Measurements from ENCODE around the gene PLAAT3. TPM values are rescaled to one million over a fixed set of nuclear protein-coding genes. Genes with fewer than 3 reads are reported as not detected.
"Not testable (repeated sequence)": the region's sequence is repeated elsewhere in the genome, so short reads cannot be mapped to it uniquely, and the experiment has no call there.

The PLAAT3 gene
- polyA plus RNA-seq, 1 of the 3 experiments (the other 2 are of a cell fraction) = 44.0 TPM

DNA sequence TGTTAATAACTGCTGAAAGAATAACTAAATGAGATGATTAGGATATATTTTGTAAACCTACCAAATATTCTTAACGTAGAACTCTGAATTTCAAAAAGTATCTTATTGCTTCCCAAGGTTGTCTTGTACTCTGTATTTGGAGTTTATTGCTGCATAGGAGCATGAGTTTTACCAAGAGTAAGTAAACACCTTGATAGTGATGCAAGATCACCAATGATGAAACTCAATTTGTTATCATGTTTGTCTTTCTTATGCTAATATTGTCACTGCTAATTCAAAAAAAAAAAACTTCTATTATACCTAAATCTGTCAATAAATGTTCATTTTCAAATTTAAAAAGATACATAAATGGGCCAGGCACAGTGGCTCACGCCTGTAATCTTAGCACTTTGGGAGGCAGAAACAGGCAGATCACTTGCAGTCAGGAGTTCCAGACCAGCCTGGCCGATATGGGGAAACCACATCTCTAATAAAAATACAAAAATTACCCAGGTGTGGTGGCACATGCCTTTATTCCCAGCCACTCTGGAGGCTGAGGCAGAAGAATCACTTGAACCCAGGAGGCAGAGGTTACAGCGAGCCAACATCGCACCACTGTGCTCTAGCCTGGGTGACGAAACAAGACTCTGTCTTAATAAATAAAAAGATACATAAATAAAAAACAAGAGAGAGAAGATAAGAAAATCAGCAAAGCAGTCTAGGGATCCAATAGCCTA, 27.6 kb downstream of the PLAAT3 start:
- WGBS (ENCODE audit: low lambda C conversion rate) = 95% methylated on average over 6 of the region's 6 CpGs
- Histone ChIP-seq H3K9me3 (no peaks in the 10 kb centered on the region), H3K36me3 (replicated peaks in 1 of 2; ENCODE audit: control insufficient read depth in 1 of 2, insufficient read depth in 2 of 2, low read length in 1 of 2) (peaks cover 7 to 11% of the 10 kb centered on the region in 2 experiments), H3K4me2 (no peak overlapping the region), H3K27ac (ENCODE audit: low read depth in 2 of 2, low read length in 1 of 2) (no peak overlapping the region), H3F3A (replicated peaks; ENCODE audit: insufficient read depth) (no peaks in the 10 kb centered on the region), H3K4me1 (ENCODE audit: control insufficient read depth in 1 of 2, insufficient read depth in 2 of 2, low read depth in 1 of 2, low read length in 1 of 2) (no peaks in the 10 kb centered on the region), H3K79me2 (ENCODE audit: insufficient read depth) (no peaks in the 10 kb centered on the region), H3K27me3 (ENCODE audit: insufficient read depth) (no peaks in the 10 kb centered on the region), H4K20me1 (ENCODE audit: insufficient read depth) (no peaks in the 10 kb centered on the region), H3K4me3 (ENCODE audit: low read depth in 2 of 2, low read length in 1 of 2) (no peak overlapping the region), H3K9me2 (no peaks in the 10 kb centered on the region), H2AFZ (ENCODE audit: low read depth) (no peak overlapping the region), H3K9ac (no peak overlapping the region)
- POLR2A ChIA-PET = no interaction called here
- CTCF ChIA-PET = interaction anchor here (0.6 kb wide), 1 partner anchor 1219 kb away, joined by 3 read pairs; no protein-coding TSS in a partner anchor
- TF ChIP-seq JUND (IDR thresholded peaks at IDR 0.05) (no peak), NRF1 (IDR thresholded peaks at IDR 0.05; ENCODE audit: low read depth, low read length) (no peak), YY1 (IDR thresholded peaks at IDR 0.05; ENCODE audit: low read depth) (no peak), MEF2A (IDR thresholded peaks at IDR 0.05; ENCODE audit: borderline replicate concordance, low read depth) (no peak)
- TF ChIP-seq, protein P1, sequence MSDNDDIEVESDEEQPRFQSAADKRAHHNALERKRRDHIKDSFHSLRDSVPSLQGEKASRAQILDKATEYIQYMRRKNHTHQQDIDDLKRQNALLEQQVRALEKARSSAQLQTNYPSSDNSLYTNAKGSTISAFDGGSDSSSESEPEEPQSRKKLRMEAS (IDR thresholded peaks at IDR 0.05; ENCODE audit: low read depth) = no peak
- no peak for DNase-seq

DNA sequence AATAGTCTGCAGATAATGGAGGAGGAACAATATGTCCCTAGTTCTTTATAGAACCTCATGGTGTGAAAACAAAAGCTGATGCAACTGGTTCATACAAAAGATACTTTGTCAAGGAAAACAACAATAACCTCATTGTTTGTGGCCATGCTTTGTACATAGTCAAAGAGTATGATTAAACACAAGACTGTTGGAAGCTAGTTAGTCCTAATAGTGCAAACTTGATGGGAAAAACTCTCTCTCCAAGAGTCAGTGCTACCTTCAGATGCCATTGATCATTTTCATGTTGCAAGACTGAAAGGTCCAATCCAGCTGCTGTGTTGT, 30.9 kb downstream of the PLAAT3 start:
- no peak overlapping the region for H3K4me3 ChIP-seq (ENCODE audit: low read depth in 2 of 2, low read length in 1 of 2)
- ChIA-PET POLR2A (no interaction called here), CTCF (interaction anchor here (1.5 kb wide), 1 partner anchor 105 kb away, joined by 3 read pairs; no protein-coding TSS in a partner anchor)
- no peaks in the 10 kb centered on the region for H4K20me1 ChIP-seq (ENCODE audit: insufficient read depth)
- no peaks in the 10 kb centered on the region for H3K79me2 ChIP-seq (ENCODE audit: insufficient read depth)
- H3K9me3 ChIP-seq = no peaks in the 10 kb centered on the region; the same call in 1 of the 2 replicates
- H3K36me3 ChIP-seq (replicated peaks in 1 of 2; ENCODE audit: control insufficient read depth in 1 of 2, insufficient read depth in 2 of 2, low read length in 1 of 2) = peaks cover 7 to 13% of the 10 kb centered on the region in 2 experiments
- no peak for DNase-seq
- no peaks in the 10 kb centered on the region for H3K27me3 ChIP-seq (ENCODE audit: insufficient read depth)
- no peak overlapping the region for H2AFZ ChIP-seq (ENCODE audit: low read depth)
- no peak overlapping the region for H3K9ac ChIP-seq
- no peak overlapping the region for H3K27ac ChIP-seq (ENCODE audit: low read depth in 2 of 2, low read length in 1 of 2)
- H3K4me1 ChIP-seq (ENCODE audit: control insufficient read depth in 1 of 2, insufficient read depth in 2 of 2, low read depth in 1 of 2, low read length in 1 of 2) = no peaks in the 10 kb centered on the region
- no peaks in the 10 kb centered on the region for H3F3A ChIP-seq (replicated peaks; ENCODE audit: insufficient read depth)
- H3K4me2 ChIP-seq = no peak overlapping the region
- TF ChIP-seq, protein P1 (IDR thresholded peaks at IDR 0.05; ENCODE audit: low read depth) = no peak
- TF ChIP-seq RAD21 (IDR thresholded peaks at IDR 0.05; ENCODE audit: low read length) (no peak), IRF3 (IDR thresholded peaks at IDR 0.05; ENCODE audit: low read depth, low read length) (no peak), FOXJ3 (CRISPR knock-in tag; IDR thresholded peaks at IDR 0.05) (no peak), TEAD4 (IDR thresholded peaks at IDR 0.05; ENCODE audit: borderline replicate concordance, insufficient read depth) (no peak)
- H3K9me2 ChIP-seq = no peaks in the 10 kb centered on the region

- H3K9me3 ChIP-seq; H3K4me3 ChIP-seq (ENCODE audit: low read depth in 2 of 2, low read length in 1 of 2); H3K9me2 ChIP-seq; H3K27me3 ChIP-seq (ENCODE audit: insufficient read depth); H3K36me3 ChIP-seq (replicated peaks in 1 of 2; ENCODE audit: control insufficient read depth in 1 of 2, insufficient read depth in 2 of 2, low read length in 1 of 2); H3K9ac ChIP-seq; DNase-seq; H4K20me1 ChIP-seq (ENCODE audit: insufficient read depth); POLR2A ChIA-PET; H3K27ac ChIP-seq (ENCODE audit: low read depth in 2 of 2, low read length in 1 of 2); H3F3A ChIP-seq (replicated peaks; ENCODE audit: insufficient read depth); H3K4me1 ChIP-seq (ENCODE audit: control insufficient read depth in 1 of 2, insufficient read depth in 2 of 2, low read depth in 1 of 2, low read length in 1 of 2); H3K79me2 ChIP-seq (ENCODE audit: insufficient read depth); H2AFZ ChIP-seq (ENCODE audit: low read depth); H3K4me2 ChIP-seq: not testable (repeated sequence)
- CTCF ChIA-PET = interaction anchor here (1.2 kb wide), 1 partner anchor 103 kb away, joined by 3 read pairs; no protein-coding TSS in a partner anchor
- 42% methylated on average over 7 of the region's 7 CpGs for WGBS (ENCODE audit: low lambda C conversion rate)
Measured at GRCh38 chr11:63581224-63581623, 33.0 kb downstream of the PLAAT3 start.

GRCh38 chr11:63578882-63579281, 35.4 kb downstream of the PLAAT3 start:
- 72% methylated on average over 3 of the region's 3 CpGs for WGBS (ENCODE audit: low lambda C conversion rate)
- POLR2A ChIA-PET = not testable (repeated sequence)

More at GRCh38 chr11:63578882-63579281, 35.4 kb downstream of the PLAAT3 start:
- CTCF ChIA-PET; H3K27ac ChIP-seq (ENCODE audit: low read depth in 2 of 2, low read length in 1 of 2); H3K27me3 ChIP-seq (ENCODE audit: insufficient read depth); H3K4me3 ChIP-seq (ENCODE audit: low read depth in 2 of 2, low read length in 1 of 2); H2AFZ ChIP-seq (ENCODE audit: low read depth); H3K9ac ChIP-seq; H3K4me1 ChIP-seq (ENCODE audit: control insufficient read depth in 1 of 2, insufficient read depth in 2 of 2, low read depth in 1 of 2, low read length in 1 of 2); H4K20me1 ChIP-seq (ENCODE audit: insufficient read depth); H3K9me3 ChIP-seq; H3K79me2 ChIP-seq (ENCODE audit: insufficient read depth); H3F3A ChIP-seq (replicated peaks; ENCODE audit: insufficient read depth); H3K4me2 ChIP-seq; DNase-seq; H3K36me3 ChIP-seq (replicated peaks in 1 of 2; ENCODE audit: control insufficient read depth in 1 of 2, insufficient read depth in 2 of 2, low read length in 1 of 2); H3K9me2 ChIP-seq: not testable (repeated sequence)
